T-helper 22 cell (primary cell): ENCODE measurements around the gene OTOG.

Experiments used
- DNase-seq: peaks from one replicate; pipeline ENCODE4 v3.0.0-alpha.2; 2020; ENCODE audit warnings: low read depth

OTOG gene

DNA sequence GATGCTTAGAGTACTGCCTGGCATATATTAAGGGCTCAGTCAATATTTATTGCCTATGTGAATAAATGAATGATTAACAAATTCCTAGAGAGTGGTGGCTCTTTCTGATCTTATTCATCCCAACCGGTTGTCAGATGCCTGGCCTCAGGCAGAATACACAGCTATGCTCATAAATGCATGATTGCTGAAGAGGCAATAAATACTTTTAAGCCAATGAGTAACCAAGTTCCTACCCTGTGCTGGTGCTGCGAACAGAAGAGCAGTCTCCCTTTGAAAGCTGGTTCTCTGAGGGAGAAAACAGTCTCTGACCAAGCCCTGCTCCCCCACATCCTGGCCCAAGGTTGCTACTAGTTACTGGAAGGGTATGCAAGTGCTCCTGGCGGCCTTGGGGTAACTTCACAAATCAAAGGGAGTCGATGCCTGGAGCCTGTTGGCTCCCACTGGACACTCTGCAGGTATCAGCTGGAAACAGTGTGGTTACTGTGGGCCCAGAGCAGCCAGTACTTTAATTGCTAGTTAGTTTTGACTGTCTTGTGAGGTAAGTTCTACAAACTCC is 5.7 kb upstream of the OTOG start:
- DNase-seq: no peak

DNA sequence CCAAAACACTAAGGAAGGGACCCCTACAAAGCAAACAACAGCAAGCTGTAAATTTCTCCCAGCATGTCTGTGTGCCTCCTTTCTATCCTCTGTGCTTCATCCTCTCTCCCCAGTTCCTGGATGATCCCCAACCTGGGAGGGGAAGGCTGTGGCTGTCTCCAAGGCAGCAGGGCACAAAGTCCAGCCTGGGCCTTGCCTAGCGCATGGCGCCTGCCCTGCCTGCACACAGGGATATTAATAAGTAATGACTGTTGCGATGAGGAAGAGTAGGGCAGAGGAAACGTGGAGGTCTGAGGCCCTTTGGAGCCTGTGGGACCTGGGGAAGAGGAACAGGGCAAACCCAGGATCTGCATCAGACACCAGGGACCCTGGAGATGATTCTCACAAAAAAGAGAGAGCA is 4.8 kb upstream of the OTOG start:
- DNase-seq: no peak

DNA sequence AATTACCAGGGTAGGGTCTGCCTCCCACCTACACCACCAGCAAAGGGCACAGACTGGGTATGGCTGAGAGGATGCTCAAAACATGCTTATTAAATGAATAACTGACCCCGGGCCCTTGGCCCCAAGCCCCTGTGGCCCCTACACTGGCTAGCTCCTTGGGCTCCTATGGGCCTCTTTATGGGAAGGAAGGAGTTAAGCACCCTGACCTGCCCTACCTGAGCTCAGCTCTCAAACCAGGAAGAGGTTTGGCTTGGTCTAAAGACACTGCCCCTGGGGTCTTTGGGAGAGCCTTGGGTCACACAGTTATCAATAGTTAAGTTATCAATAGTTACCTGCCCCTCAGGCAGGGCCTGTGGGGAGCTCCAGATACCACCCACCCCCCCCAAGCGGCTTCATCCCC is 4.0 kb upstream of the OTOG start:
- DNase-seq: no peak

DNA sequence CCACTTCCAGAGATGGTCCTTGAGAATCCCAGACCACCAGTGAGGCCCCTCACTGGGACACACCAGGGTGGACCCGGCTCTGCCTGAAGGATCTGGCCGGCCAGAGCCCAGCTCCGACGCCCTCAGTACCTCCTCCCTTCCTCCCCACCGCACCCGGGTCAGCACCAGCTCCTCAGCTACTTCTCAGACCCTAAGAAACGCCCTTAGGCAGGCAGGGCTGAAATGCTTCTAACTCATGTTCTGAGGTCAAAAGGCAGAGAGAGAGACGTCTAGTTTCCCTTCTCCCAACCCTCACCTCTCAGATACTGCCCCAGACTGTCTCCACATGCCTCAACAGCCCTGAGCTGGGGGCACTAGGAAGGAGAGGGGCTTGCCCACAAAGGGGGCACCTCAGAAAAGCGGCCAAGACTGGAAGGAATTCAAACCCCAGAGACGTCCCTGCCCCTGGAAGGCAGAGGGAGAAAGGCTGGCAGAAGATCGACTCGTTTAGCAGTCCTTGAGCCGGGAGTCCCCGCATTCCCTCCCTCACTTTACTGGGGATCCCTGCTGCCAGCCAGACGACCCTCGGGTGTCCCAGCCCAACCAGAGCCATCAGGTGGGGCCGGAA is 3.4 kb upstream of the OTOG start:
- no peak for DNase-seq

DNA sequence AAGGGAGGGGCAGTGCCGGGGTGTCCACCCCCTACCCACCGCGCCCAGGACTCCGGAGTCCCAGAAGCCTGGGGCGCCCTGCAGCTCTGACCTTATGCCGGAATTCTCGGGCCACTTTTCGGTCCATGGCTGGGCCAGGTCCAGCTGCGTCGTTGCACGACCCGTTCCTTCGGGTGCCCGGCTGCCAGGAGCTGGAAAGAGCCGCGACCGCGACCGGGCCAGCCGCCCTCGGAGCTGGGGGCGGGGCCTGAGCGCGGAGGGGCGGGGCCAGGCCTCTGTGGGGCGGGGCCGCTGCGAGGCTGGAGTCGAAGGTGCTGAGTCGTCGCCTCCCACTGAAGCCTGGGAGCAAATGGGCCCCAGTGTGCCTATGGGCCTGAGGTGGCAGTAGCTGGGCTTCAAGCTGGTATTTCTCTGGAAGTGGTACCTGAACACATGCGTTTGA is 2.9 kb upstream of the OTOG start, which contains the start of gene USH1C:
TSS of gene USH1C (minus strand) at position 236 of the 442 bp plus-strand sequence. CDS start at position 127, 109 bp downstream.
- no peak for DNase-seq

DNA sequence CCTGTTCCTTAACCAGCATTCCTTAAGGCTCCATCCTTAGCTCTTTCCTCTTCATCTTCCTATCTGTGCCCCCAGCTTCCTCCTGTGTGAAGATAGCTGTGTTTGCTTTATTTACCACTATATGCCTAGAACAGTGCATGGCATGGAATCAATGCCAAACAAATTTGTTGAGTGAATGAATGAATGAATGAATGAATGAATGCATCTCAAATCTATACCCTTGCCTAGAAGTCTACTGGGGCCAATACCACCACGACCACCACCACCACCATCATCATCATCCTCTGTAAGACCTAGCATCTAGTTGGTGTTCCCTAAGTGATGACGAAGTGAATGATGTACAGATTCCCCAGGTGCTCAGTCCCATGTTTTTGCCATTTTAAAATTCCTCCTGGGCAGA is 819 bp upstream of the OTOG start:
- no peak for DNase-seq

DNA sequence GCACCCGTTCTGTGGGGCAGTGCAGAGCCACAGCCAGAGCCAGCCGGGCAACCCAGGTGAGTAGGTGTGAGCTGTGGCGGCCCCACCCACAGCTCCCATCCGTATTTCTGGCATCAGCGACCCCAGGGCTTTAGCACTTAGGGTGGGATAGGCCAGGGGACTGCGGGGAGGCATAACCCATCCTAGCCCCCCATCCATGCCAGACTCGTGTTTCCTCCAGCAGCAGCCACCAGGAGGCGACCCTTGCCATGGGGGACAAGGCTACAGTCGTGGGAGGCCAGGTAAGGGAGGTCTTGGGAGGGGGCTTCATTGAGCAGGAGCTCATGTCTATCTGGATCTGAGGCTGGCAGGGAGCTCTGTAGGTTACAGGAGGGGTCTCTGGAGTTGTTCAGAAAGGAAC is 873 bp downstream of the OTOG start:
- no peak for DNase-seq

DNA sequence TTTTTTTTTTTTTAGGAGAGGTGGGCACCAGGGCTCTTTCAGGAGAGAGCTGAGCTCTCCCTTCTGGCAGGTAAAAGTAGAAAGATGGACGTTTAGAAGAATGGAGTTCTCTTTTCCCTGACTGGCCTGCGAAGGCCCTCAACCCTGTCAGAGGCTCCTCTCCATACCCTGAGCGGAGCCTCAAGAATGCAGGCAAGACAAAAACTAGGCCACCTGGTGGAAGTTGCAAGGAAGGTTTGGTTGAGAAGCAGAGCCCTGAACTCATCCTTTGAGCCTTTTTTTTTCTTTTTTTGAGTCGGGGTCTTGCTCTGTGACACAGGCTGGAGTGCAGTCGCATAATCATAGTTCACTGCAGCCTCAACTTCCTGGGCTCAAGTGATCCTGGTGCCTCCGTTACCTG is 1.4 kb downstream of the OTOG start:
- DNase-seq: no peak

DNA sequence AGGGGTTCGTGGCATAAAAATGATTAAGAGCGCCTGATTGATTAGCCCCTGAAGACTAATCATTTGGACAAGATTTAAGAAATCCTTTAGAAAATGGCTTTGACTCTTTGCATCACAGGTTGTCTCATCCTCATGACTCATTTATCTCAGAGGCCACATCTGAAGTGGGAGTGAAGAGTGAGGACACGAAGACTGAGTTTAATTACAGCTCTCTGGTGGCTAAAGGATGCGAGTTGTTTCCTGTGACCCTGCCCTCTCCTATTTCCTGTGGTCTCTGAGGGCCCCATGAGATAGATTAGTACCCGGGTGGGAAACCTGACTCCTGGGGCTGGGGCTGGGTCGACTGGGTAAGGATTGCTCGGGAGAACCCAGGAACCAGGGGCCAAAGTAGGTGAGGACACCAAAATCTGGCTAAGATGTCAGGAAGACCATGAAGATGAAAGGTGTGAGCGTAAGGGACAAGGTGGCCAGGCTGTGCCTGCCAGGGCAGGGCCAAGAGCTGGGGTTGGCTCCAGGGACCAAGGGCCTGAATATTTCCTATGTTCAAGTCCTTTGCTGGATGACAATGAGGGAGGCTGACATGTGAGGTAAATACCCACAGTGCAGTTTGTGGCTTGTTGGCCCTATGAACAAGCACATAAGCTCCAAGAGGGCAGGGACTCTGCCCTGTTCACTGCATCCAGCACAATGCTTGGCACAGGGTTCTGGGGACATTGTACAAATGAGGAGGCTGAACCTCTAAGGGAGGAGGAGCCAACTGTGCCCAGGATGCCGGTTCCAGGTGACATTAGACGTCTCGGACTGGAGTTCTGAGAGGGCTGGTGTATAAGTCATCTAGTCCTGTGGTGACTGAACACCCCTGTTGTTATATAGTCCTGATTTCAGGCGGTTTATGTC is 3.6 kb downstream of the OTOG start:
- DNase-seq: no peak

DNA sequence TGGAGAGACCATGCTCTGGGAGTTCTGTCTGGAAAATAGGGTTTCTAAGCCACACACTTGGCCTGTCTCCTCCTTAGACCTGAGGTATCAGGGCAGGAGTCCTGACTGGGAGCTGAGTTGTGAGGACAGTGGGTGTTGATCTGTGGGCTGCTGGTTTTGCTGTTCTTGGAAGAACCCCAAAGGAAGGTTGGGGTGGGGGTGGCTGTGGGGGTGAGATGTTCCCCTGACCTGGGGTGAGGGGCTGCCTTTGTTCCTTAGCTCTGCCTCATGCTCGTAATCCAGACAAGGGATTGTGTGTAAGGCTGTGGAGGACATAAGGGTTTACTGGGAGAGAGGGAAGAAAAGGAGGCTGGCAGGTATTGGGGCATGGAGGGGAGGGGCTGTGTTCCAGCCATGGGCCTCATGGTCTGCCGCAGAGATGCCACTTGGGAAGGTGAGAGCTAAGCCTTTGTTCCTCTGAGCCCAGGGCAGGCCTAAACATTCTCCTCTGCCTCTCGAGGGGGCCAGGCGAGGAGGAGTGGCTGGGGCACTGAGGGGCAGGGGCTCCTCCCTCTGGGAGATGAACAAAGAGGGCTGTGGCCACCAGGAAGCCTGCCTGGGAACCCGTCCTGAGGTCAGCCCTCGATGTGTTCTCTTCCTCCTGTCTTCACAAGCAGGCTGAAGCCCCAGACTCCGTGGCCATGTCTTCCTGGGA is 4.4 kb downstream of the OTOG start:
- DNase-seq: no peak

DNA sequence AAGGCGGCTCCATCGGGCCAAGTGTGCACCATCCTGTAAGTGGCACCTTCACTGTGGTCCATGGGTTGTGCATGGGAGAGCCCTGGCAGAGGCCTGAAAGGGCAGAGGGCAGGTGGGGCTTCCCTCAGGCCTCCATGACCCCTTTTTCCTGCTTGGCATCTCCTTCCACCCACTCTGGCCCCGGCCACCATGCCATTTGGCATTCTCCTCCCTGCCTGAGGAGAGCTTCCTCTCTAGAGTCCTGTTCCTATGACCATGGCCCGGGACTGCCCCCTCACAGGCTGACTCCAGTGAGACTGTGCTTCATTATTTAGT is 4.9 kb downstream of the OTOG start:
- DNase-seq: no peak

DNA sequence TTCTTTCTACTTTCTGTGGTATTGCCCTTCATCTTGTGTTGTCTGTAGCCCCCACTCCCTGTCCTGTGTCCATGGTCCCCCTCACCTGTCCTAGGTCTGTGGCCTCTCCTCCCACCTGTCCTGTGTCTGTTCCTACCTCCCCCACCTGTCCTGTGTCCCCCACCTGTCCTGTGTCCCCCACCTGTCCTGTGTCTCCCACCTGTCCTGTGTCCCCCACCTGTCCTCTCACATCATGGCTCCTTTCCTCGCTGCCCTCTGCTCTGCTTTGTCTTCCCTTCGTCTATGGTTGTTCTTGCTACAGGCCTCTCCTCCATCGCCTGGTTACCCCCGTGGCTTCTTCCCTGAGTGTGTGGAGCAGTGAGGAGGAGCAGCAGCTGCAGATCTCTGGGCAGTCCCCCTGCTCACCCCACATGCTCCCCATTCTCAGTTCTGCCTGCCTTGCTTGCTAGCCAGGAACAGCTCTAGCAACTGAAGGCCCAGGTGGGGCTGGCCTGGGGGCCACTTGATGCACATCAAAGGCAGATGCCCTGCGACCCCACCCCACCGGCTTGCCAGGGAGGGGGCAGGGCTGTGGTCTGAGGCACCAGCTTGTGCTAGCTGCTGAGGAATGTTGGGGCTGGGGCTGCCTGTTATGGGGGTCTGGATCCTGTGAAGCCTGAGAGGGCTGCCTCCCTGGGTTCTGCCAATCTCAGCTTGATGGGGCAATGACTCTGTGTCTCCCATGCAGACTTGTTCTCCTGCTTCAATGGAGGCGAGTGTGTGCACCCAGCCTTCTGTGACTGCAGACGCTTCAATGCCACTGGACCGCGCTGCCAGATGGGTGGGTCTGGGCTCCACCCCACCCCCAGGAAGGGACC is 5.6 kb downstream of the OTOG start:
- no peak for DNase-seq

DNA sequence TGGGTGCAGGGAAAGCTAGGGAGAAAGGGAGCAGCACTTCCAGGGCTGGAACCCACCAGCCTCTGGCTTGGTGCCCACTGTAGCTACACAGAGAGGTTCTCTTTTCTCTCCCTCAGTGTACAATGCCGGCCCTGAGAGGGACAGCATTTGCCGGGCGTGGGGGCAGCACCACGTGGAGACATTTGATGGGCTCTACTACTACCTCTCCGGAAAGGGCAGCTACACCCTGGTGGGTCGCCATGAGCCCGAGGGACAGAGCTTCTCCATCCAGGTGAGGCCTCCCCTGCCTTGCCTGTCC is 6.1 kb downstream of the OTOG start:
- DNase-seq: no peak

DNA sequence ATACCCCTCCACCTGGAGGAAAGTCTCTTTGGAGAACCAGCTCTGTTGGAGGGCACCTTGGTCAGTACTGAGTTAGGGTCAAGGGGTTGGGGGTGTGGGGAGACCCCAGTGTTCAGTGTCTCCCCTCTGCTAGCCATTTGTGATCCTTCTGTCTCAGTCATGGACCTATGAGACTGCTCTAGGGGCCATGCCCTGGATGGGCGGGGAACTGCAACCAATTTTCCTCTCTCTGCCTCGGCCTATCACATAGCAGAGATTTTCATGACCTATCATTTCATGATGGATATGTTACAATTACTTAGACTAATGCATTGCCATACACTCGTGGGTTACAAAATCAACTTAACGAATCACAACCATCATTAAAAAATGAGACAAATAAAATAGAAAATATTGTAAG is 7.4 kb downstream of the OTOG start:
- no peak for DNase-seq

DNA sequence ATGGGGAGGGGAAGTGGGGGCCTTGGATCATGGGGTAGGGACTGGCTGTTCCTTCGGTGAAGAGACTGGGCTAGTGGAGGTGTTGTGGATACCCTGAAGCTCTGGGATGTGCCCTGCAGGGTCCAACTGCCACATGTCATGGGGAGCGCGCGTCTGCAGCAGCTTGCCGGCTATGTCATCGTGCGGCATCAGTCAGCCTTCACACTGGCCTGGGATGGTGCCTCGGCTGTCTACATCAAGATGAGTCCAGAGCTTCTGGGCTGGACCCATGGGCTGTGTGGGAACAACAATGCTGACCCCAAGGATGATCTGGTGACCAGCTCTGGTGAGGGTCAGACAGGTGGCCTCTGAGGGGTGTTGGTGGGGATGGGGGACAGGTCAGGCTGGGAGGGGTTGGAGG is 9.9 kb downstream of the OTOG start:
- no peak for DNase-seq

DNA sequence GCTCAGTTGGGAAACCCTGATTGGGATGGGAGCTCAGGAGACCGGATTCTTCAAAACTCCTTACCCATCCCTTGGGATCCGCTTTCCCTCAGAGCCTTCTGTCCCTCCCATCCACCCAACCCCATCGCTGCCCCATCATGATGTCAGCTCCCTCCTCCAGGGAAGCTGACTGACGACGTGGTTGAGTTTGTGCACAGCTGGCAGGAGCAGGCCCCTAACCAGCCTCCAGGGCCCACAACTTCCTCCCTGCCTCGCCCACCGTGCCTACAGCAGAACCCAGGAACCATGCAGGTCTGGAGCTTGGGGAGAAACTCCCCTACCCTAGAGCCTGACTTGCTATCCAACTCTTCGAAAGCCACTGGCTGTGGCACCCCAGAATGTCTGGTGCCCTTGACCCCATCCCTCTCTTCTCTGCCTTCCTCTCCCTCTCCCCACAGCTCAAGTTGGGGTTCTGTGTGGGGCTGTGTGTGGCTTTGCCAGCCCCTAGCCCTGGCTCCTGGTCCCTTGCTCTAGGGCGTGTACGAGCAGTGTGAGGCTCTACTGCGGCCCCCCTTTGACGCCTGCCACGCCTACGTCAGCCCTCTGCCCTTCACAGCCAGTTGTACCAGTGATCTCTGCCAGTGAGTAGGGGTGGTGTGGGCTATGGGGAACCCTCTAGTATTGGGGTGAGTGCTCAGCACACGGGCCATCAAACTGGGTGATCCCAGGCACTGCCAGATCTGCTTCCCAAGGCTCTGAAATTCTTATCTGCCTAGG is 11.1 kb downstream of the OTOG start:
- DNase-seq: no peak

DNA sequence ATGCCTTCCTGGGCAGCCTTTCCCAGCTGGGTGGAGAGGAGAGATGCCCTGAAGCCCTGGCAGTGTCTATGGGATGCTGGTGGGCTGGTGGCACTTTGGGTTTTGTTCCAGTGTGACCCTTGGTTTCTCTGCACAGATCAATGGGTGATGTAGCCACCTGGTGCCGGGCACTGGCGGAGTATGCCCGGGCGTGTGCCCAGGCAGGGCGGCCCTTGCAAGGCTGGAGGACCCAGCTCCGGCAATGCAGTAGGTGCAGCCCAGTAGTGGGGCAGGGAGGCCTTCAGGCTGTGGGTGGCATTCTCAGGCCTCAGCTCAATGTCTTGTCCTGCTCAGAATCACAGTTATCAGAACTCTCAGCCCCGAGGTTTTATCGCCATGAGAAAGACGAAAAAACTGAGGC is 11.9 kb downstream of the OTOG start:
- no peak for DNase-seq

DNA sequence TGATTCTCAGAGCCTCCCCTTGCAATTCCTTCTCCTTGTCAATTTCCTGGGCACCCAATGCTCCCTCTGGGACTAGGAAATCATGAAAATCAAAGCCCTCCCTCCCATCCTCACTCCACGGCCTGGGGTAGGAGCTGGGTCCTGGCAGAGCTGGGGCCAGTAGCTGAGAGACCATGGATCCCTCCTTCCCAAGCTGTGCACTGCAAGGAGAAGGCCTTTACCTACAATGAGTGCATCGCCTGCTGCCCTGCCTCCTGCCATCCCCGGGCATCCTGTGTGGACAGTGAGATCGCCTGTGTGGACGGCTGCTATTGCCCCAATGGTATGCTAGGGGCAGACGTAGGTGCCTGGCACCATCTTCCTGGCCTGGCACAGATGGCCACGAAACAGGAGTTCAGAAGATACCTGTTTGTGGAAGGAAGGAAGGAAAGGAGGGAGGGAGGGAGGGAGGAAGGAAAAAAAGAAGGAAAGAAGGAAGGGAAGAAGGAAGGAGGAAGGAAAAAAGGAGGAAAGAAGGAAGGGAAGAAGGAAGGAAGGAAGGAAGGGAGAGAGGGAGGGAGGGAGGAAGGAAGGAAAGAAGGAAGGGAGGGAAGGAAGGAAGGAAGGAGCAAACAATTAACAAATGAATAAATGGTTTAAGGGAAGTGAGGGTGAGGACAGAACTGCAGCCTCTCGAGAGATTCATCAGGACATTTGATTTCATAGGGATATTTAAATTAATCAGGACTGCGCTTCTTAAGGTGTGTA is 12.5 kb downstream of the OTOG start:
- DNase-seq: no peak

DNA sequence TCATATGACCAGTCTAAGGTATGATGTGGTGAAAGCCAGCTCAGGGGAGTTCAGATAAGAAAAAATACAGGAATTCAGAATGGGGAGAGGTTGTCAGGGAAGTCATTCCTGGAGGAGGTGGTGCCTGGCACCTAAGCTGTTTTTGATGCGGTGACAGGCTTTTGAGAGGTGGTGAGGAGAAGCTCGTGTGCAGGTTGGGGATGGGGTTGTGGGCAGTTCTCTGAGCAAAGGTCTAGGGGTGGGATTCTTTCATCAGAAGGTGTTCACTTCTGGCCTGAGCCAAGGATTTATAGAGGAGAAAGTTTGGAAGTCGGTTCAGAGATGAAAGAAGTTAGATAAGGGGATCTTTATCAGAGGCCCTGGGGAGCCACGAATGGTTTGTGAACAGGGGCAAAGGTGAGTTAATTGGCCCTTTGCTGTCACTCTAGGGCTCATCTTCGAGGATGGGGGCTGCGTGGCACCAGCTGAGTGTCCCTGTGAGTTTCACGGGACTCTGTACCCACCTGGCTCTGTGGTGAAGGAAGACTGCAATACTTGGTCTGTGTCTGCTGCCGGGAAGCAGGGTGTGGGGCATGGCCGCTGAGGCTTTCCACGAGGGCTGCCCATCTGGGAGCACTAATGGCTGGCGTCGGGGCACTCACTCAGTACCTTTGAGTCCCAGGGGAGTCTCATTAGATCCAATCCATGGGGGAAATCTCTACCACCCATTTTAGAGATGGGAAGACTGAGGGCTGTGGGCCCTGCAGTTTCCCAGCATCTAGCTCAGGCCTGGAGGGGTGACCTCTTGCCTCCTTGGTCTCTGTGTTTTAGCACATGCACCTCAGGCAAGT is 13.4 kb downstream of the OTOG start:
- no peak for DNase-seq

DNA sequence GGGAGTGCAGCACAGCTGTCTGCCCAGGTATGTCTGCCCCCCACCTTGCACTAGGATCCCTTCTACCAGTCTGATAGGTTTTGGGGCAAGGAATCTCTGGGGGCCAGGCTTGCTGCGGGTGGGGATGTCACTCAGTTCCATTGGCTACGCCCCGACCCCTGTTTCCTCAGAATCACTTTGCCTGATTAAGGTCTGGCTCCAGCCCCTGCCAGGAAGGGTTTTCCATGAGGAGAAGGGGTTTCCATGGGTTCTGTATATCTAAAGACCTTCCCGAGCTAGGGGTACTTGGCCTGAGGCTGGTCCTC is 14.0 kb downstream of the OTOG start:
- no peak for DNase-seq
